Measurements from ENCODE around the gene CDC42SE1.

The CDC42SE1 gene

GRCh38 chr1:151072224-151072623, 12.8 kb upstream of the CDC42SE1 start:
- no peak for DNase-seq (ENCODE audit: low read depth in 2 of 2)
- TF ChIP-seq, protein P1, sequence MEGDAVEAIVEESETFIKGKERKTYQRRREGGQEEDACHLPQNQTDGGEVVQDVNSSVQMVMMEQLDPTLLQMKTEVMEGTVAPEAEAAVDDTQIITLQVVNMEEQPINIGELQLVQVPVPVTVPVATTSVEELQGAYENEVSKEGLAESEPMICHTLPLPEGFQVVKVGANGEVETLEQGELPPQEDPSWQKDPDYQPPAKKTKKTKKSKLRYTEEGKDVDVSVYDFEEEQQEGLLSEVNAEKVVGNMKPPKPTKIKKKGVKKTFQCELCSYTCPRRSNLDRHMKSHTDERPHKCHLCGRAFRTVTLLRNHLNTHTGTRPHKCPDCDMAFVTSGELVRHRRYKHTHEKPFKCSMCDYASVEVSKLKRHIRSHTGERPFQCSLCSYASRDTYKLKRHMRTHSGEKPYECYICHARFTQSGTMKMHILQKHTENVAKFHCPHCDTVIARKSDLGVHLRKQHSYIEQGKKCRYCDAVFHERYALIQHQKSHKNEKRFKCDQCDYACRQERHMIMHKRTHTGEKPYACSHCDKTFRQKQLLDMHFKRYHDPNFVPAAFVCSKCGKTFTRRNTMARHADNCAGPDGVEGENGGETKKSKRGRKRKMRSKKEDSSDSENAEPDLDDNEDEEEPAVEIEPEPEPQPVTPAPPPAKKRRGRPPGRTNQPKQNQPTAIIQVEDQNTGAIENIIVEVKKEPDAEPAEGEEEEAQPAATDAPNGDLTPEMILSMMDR (IDR thresholded peaks at IDR 0.05; ENCODE audit: low read depth, low read length) = no peak
- no peak overlapping the region for H3K4me3 ChIP-seq (replicated peaks in 1 of 2; ENCODE audit: low read depth in 2 of 2, low read length in 2 of 2)

DNA sequence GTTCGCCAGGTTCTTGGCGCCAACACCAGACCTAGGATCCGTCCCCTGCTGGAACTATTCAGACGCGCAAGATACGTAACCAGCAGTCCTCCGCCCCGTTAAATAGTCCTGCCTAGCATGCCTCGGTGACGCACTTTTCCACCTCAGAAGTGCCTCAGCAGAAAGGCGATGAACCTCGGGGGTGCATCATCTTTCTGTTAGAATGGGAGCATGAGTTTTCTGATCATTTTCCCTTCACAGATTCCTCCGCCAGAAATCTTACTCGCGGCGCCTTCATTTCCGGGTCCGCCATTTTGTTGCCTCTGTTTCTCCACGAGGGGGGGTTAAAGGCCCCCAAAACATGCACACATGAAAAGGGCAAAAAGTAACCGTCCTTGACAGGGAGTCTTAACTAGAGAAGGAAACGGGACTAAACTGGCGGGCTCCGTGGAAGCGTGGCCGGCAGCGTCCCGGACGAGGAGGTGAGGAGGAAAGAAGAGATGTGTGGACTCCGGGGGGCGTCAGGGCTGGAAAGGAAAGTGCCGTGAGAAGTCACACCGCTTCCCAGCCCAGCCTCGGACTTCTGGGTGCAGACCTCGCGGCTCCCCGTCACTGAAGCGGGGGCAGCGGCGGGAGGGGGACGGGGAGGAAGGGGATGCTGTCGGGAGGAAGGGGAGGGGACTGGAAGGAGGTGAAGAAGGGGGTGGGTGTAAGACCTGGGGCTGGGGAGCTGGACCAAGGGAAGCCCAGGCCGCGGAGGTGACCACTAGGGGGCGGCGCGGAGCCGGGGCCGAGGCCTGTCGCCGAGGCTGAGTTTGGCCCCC, 11.3 kb upstream of the CDC42SE1 start, which contains the start of gene GABPB2:
TSS of gene GABPB2 (plus strand) at position 288 of the 803 bp plus-strand sequence. CDS start 17,429 bp downstream, outside the sequence.
- peak within 1 kb of the TSS; percentile 68 to 80 for H3K4me3 ChIP-seq (replicated peaks in 1 of 2; ENCODE audit: low read depth in 2 of 2, low read length in 2 of 2)
- peak; percentile 98 to 99 for DNase-seq (ENCODE audit: low read depth in 2 of 2)
- TF ChIP-seq, protein P1 (IDR thresholded peaks at IDR 0.05; ENCODE audit: low read depth, low read length) = peak; percentile 92

GRCh38 chr1:151069103-151069486, 9.7 kb upstream of the CDC42SE1 start:
- no peak for DNase-seq (ENCODE audit: low read depth in 2 of 2)
- no peak overlapping the region for H3K4me3 ChIP-seq (replicated peaks in 1 of 2; ENCODE audit: low read depth in 2 of 2, low read length in 2 of 2)
- TF ChIP-seq, protein P1 (IDR thresholded peaks at IDR 0.05; ENCODE audit: low read depth, low read length) = no peak

DNA sequence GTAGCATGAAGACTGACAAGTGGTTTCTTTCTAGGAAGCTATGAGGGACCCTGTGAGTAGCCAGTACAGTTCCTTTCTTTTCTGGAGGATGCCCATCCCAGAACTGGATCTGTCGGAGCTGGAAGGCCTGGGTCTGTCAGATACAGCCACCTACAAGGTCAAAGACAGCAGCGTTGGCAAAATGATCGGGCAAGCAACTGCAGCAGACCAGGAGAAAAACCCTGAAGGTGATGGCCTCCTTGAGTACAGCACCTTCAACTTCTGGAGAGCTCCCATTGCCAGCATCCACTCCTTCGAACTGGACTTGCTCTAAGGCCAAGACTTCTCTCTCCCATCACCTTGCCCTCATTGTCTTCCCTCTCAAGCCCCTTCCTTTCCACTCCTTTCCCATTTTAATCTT, 7.8 kb upstream of the CDC42SE1 start:
- TF ChIP-seq, protein P1 (IDR thresholded peaks at IDR 0.05; ENCODE audit: low read depth, low read length) = no peak
- no peak for DNase-seq (ENCODE audit: low read depth in 2 of 2)
- H3K4me3 ChIP-seq (replicated peaks in 1 of 2; ENCODE audit: low read depth in 2 of 2, low read length in 2 of 2) = no peak overlapping the region

DNA sequence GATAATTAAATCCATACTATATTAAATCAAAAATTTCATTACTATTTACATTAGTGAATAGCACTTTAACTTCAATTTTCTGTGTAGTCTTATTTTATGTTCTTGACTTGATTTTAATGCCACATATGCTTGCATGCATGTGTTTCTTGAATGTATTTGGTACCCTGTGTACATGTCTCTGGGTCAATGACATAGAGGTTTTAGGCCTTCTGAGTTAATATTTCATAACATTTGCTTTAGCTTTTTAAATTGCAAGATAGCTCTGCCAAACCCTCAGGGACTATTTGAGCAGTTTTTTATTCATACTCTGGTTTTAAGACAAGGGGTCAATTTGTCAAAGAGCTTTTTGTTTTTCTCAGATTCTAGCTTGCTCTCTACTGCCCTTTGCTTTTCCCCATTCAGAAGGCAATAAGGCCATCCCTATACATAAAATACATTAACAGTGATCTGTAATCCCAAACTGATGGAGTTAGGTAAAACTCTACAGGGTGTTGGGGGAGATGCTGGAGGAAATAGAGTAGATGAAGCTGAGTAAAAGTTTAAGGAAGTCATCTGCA, 5.7 kb upstream of the CDC42SE1 start:
- no peak overlapping the region for H3K4me3 ChIP-seq (replicated peaks in 1 of 2; ENCODE audit: low read depth in 2 of 2, low read length in 2 of 2)
- DNase-seq (ENCODE audit: low read depth in 2 of 2) = no peak
- TF ChIP-seq, protein P1 (IDR thresholded peaks at IDR 0.05; ENCODE audit: low read depth, low read length) = no peak

DNA sequence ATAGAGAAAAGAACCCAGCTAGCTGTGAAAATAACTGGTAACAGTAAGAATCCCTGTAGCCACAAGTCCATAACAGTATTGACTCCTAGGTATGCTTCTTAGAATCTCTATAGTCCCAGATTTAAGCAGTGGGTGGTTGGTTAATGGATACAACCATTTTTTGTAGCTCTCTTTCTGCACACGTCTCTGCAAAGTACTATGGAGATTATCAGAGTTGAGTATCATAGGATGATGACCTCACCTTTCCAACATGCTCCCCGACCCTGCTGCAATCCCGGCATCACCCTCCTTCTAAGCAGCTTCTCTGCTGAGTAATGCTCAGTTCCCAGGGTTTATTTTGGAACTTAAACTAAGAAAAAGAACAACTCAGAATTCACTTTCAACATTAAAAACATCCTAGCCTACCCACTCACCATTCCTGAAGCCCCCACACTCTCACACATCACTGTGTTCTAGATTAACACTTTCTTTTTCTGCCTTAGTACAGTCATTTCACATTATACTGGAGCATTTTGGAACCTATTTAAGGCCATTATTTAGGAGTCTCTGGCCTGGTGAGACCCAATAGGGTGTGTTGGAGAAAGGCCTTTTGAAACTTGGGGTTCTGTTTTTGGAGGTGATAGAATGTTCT, 3.4 kb upstream of the CDC42SE1 start:
- peak; percentile 71 to 94 for DNase-seq (ENCODE audit: low read depth in 2 of 2)
- H3K4me3 ChIP-seq (replicated peaks in 1 of 2; ENCODE audit: low read depth in 2 of 2, low read length in 2 of 2) = no peak overlapping the region
- TF ChIP-seq, protein P1 (IDR thresholded peaks at IDR 0.05; ENCODE audit: low read depth, low read length) = no peak
